HCT116 (cell line): Measurements from ENCODE around the gene NAMPT. TPM values are rescaled to one million over a fixed set of nuclear protein-coding genes. Genes with fewer than 3 reads are reported as not detected.

ENCODE experiments used
- ATAC-seq: fragments of 200-7000 bp; cut with Tn5 transposase; 2 replicates; pipeline ENCODE4 v1.9.1; 2020; ENCODE audit warnings: mild to moderate bottlenecking, moderate library complexity
- BruUV-seq: library from RNA; stranded (reverse); fragments of 400-500 nt; replicated peaks from 2 replicates; lab custom pipeline; 2021; lab: Mats Ljungman, UMichigan
- CTCF ChIA-PET: fragments of 300-600 bp; sonication (Branson Sonifier 250); formaldehyde crosslinking; loops from one replicate; lab custom pipeline; 2021; ENCODE audit warnings: antibody characterized with exemption; lab: Charles Lee
- POLR2A ChIA-PET: fragments of 300-600, 350-600 bp; sonication (Branson Sonifier 250); formaldehyde crosslinking; loops from one replicate; lab custom pipeline; 2021; ENCODE audit warnings: antibody characterized with exemption; lab: Charles Lee
- RAD21 ChIA-PET, 2 experiments: fragments of 300-600 bp; sonication (Branson Sonifier 250); formaldehyde crosslinking; loops; one replicate each; lab custom pipeline; 2023; ENCODE audit warnings: low total read pairs in 2 of 2; ENCODE audit not compliant: uncharacterized antibody in 2 of 2, unreplicated experiment in 2 of 2, low non-redundant PET in 1 of 2; lab: Charles Lee
- DNase-seq: peaks from one replicate; pipeline ENCODE4 v3.0.0-alpha.2; 2010; ENCODE audit warnings: low read depth, low spot score
- H2AFZ ChIP-seq: fragments of 200-600 bp; shearing (Covaris generic), sonication (generic); 2 replicates; pipeline ENCODE4 v1.6.1; 2017; ENCODE audit warnings: low read depth, mixed run types, mixed read lengths, antibody characterized with exemption, low read length; ENCODE audit not compliant: poor library complexity, severe bottlenecking
- H3K27ac ChIP-seq: 2 replicates; pipeline ENCODE4 v1.5.1; 2012; ENCODE audit warnings: low read depth, low read length
- H3K27me3 ChIP-seq: fragments of 200-600 bp; sonication (generic); 2 replicates; pipeline ENCODE4 v1.6.1; 2016; ENCODE audit warnings: mixed run types, low read length, mixed read lengths; ENCODE audit not compliant: insufficient read depth
- H3K36me3 ChIP-seq, 2 experiments: fragments of 200-500 bp in 1 of 2; fragments of 200-600 bp in 1 of 2; sonication (Bioruptor generic) in 1 of 2; sonication (generic) in 1 of 2; 2 replicates each; pipeline versions ENCODE4 v1.5.1 to v1.6.1; 2014 to 2016; ENCODE audit warnings: low read length in 2 of 2, inconsistent platforms in 1 of 2, mixed read lengths in 1 of 2, mixed run types in 1 of 2; ENCODE audit not compliant: insufficient read depth in 2 of 2, control insufficient read depth in 1 of 2
- H3K4me1 ChIP-seq, 2 experiments: fragments of 200-600 bp in 1 of 2; sonication (generic) in 1 of 2; 2 replicates each; pipeline versions ENCODE4 v1.5.1 to v1.6.1; 2012 to 2017; ENCODE audit warnings: low read length in 2 of 2, inconsistent platforms in 1 of 2, mild to moderate bottlenecking in 1 of 2, mixed read lengths in 1 of 2, mixed run types in 1 of 2, moderate library complexity in 1 of 2; ENCODE audit not compliant: insufficient read depth in 2 of 2, control insufficient read depth in 1 of 2
- H3K4me2 ChIP-seq: fragments of 200-600 bp; sonication (generic); 2 replicates; pipeline ENCODE4 v1.6.1; 2017; ENCODE audit warnings: mixed run types, low read length, mixed read lengths
- H3K4me3 ChIP-seq, 2 experiments: fragments of 200-600 bp in 1 of 2; sonication (generic) in 1 of 2; replicated peaks in 1 of 2; 2 replicates each; pipeline ENCODE4 v1.5.1; 2011 to 2016; ENCODE audit warnings: low read length in 2 of 2, control low read depth in 1 of 2, low read depth in 1 of 2, mild to moderate bottlenecking in 1 of 2, mixed read lengths in 1 of 2, mixed run types in 1 of 2
- H3K79me2 ChIP-seq: fragments of 200-600 bp; sonication (generic); 2 replicates; pipeline ENCODE4 v1.6.1; 2017; ENCODE audit warnings: mild to moderate bottlenecking, mixed run types, low read length, moderate library complexity, mixed read lengths; ENCODE audit not compliant: insufficient read depth
- H3K9ac ChIP-seq: fragments of 200-600 bp; sonication (generic); 2 replicates; pipeline ENCODE4 v1.6.1; 2016; ENCODE audit warnings: low read length, mixed read lengths
- H3K9me2 ChIP-seq: fragments of 200-600 bp; sonication (generic), shearing (Covaris generic); 2 replicates; pipeline ENCODE4 v1.6.1; 2017; ENCODE audit warnings: mixed run types, mild to moderate bottlenecking, moderate library complexity; ENCODE audit not compliant: insufficient read depth
- H3K9me3 ChIP-seq, 2 experiments: fragments of 200-500 bp in 1 of 2; fragments of 200-600 bp in 1 of 2; sonication (Bioruptor generic) in 1 of 2; sonication (generic) in 1 of 2; 2 replicates each; pipeline ENCODE4 v1.6.1; 2014 to 2017; ENCODE audit warnings: low read length in 2 of 2, mixed read lengths in 2 of 2, inconsistent platforms in 1 of 2, low read depth in 1 of 2, mild to moderate bottlenecking in 1 of 2, mixed run types in 1 of 2, moderate library complexity in 1 of 2; ENCODE audit not compliant: control insufficient read depth in 1 of 2, insufficient read depth in 1 of 2
- H4K20me1 ChIP-seq: fragments of 200-600 bp; sonication (generic), shearing (Covaris generic); 2 replicates; pipeline ENCODE4 v1.6.1; 2017; ENCODE audit warnings: mixed run types, mild to moderate bottlenecking, moderate library complexity; ENCODE audit not compliant: insufficient read depth
- CBX3 ChIP-seq: IDR thresholded peaks from 2 replicates; pipeline ENCODE4 v1.6.1; 2012; ENCODE audit warnings: low read depth
- CEBPB ChIP-seq: IDR thresholded peaks from 2 replicates; pipeline ENCODE4 v1.6.1; 2012; ENCODE audit warnings: low read depth
- ELF1 ChIP-seq: IDR thresholded peaks from 2 replicates; pipeline ENCODE4 v1.6.1; 2012; ENCODE audit warnings: low read depth, borderline replicate concordance
- RAD21 ChIP-seq: IDR thresholded peaks from 2 replicates; pipeline ENCODE4 v1.6.1; 2012; ENCODE audit warnings: low read depth, mild to moderate bottlenecking
- TCF7L2 ChIP-seq: IDR thresholded peaks from 2 replicates; pipeline ENCODE4 v1.7.0; 2011; ENCODE audit warnings: borderline replicate concordance, inconsistent platforms; ENCODE audit not compliant: insufficient read depth, insufficient read length; ENCODE audit errors: extremely low read depth
- ZFX ChIP-seq: fragments of 450-650 bp; IDR thresholded peaks from 2 replicates; pipeline ENCODE4 v1.6.1; 2017
- intact Hi-C: fragments of 100-400 bp; cut with micrococcal nuclease; formaldehyde crosslinking; loops from 2 replicates; pipeline ENCODE4 v1.10.0; 2022
- total RNA-seq: library from RNA; stranded (reverse); gene quantifications from one replicate; pipeline ENCODE4 v1.2.1, GENCODE V29; 2021; ENCODE audit not compliant: unreplicated experiment
- TF ChIP-seq, protein P1 (sequence below): IDR thresholded peaks from 2 replicates; pipeline ENCODE4 v1.6.1; 2011; ENCODE audit warnings: mild to moderate bottlenecking, low read length, moderate library complexity; ENCODE audit not compliant: insufficient replicate concordance; ENCODE audit errors: extremely low read depth
- TF ChIP-seq, protein P2 (sequence below): IDR thresholded peaks from 2 replicates; pipeline ENCODE4 v1.6.1; 2012
- TF ChIP-seq, protein P3 (sequence below): IDR thresholded peaks from 2 replicates; pipeline ENCODE4 v1.6.1; 2012; ENCODE audit warnings: low read depth

NAMPT gene
- total RNA-seq, 1 experiment from 2014 or later, result 113 TPM

DNA sequence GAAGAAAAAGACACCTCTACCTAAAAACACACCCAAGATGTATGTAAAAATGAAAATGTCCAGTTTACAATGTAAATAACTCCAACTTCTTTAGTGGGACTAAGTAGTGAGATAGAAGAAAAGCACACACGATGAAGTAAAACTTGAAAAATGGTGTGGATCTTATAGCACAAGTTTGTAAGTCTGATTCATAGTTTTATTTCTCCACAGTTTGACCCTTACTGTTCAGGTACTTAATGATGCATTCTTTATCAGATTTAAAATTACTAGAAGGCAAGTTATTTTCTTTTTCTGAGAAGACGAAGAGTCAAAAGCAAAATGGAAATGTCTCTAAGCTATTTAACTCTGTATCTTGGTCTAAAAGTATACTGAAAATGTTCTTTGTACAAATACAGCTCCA is 6.1 kb downstream of the NAMPT start (continued):
- TF ChIP-seq, protein P1, sequence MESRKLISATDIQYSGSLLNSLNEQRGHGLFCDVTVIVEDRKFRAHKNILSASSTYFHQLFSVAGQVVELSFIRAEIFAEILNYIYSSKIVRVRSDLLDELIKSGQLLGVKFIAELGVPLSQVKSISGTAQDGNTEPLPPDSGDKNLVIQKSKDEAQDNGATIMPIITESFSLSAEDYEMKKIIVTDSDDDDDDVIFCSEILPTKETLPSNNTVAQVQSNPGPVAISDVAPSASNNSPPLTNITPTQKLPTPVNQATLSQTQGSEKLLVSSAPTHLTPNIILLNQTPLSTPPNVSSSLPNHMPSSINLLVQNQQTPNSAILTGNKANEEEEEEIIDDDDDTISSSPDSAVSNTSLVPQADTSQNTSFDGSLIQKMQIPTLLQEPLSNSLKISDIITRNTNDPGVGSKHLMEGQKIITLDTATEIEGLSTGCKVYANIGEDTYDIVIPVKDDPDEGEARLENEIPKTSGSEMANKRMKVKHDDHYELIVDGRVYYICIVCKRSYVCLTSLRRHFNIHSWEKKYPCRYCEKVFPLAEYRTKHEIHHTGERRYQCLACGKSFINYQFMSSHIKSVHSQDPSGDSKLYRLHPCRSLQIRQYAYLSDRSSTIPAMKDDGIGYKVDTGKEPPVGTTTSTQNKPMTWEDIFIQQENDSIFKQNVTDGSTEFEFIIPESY, result no peak
- no peak for TF ChIP-seq CBX3
- no peak for TF ChIP-seq CEBPB
- TF ChIP-seq, protein P2, sequence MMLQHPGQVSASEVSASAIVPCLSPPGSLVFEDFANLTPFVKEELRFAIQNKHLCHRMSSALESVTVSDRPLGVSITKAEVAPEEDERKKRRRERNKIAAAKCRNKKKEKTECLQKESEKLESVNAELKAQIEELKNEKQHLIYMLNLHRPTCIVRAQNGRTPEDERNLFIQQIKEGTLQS, result no peak
- TF ChIP-seq, protein P3, sequence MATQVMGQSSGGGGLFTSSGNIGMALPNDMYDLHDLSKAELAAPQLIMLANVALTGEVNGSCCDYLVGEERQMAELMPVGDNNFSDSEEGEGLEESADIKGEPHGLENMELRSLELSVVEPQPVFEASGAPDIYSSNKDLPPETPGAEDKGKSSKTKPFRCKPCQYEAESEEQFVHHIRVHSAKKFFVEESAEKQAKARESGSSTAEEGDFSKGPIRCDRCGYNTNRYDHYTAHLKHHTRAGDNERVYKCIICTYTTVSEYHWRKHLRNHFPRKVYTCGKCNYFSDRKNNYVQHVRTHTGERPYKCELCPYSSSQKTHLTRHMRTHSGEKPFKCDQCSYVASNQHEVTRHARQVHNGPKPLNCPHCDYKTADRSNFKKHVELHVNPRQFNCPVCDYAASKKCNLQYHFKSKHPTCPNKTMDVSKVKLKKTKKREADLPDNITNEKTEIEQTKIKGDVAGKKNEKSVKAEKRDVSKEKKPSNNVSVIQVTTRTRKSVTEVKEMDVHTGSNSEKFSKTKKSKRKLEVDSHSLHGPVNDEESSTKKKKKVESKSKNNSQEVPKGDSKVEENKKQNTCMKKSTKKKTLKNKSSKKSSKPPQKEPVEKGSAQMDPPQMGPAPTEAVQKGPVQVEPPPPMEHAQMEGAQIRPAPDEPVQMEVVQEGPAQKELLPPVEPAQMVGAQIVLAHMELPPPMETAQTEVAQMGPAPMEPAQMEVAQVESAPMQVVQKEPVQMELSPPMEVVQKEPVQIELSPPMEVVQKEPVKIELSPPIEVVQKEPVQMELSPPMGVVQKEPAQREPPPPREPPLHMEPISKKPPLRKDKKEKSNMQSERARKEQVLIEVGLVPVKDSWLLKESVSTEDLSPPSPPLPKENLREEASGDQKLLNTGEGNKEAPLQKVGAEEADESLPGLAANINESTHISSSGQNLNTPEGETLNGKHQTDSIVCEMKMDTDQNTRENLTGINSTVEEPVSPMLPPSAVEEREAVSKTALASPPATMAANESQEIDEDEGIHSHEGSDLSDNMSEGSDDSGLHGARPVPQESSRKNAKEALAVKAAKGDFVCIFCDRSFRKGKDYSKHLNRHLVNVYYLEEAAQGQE, result no peak
- TF ChIP-seq ELF1, result no peak
- TF ChIP-seq ZFX, result no peak
- TF ChIP-seq, all 23 proteins: peak for 0

DNA sequence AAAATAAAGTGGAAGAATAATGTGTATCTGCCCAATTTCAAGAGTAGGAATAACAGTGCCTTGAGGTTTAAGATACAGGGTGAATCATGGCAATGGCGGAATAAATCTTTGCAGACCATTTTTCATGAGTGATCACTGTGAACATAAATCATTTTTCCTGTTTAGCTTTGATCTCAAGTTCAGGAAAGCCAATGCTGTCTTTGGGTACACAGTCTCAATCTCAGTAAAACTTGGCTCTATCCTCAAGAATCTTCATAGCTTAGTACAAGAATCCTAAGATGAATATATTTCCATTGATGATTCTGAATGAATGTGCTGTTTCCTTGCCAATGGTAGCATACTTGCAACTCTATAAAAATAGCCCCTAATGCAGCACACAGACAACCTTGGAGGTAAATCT is 6.8 kb downstream of the NAMPT start:
- Histone ChIP-seq H3K4me3 (no peak overlapping the region), H3K79me2 (peaks cover 100% of the 10 kb centered on the region), H2AFZ (no peak overlapping the region), H3K9ac (no peak overlapping the region), H3K4me2 (no peak overlapping the region), H3K9me2 (no peaks in the 10 kb centered on the region), H4K20me1 (peaks cover 6% of the 10 kb centered on the region; the same call in 1 of the 2 replicates), H3K4me1 (peaks cover 2 to 26% of the 10 kb centered on the region in 2 experiments; a peak in 3 of 4 replicates), H3K27ac (no peak overlapping the region), H3K27me3 (no peaks in the 10 kb centered on the region), H3K36me3 (peaks cover 25 to 42% of the 10 kb centered on the region in 2 experiments), H3K9me3 (no peaks in the 10 kb centered on the region)
- intact Hi-C loops, result no loop called here
- DNase-seq (no peak), ATAC-seq (no peak)
- ChIA-PET RAD21 (no interaction called here), POLR2A (no interaction called here), CTCF (no interaction called here)
- BruUV-seq, result no TSS peak
- TF ChIP-seq, protein P3, result no peak
- TF ChIP-seq TCF7L2, result no peak
- TF ChIP-seq RAD21, result no peak
